IgD-negative memory B cell (primary cell): ENCODE data around the gene FCSK. TPM values are rescaled to one million over a fixed set of nuclear protein-coding genes. Genes with fewer than 3 reads are reported as not detected.
"Not testable (repeated sequence)": the region's sequence is repeated elsewhere in the genome, so short reads cannot be mapped to it uniquely, and the experiment has no call there.

Experiments used
- H3K27ac Mint-ChIP-seq, 3 donors: one replicate each; pipeline ENCODE4 v1.8.0; 2020 to 2022; ENCODE audit warnings: mild to moderate bottlenecking in 3 of 3, mixed read lengths in 3 of 3, moderate library complexity in 1 of 3
- H3K27me3 Mint-ChIP-seq: one replicate; pipeline ENCODE4 v1.8.0; 2021; ENCODE audit warnings: mixed read lengths
- H3K36me3 Mint-ChIP-seq: one replicate; pipeline ENCODE4 v1.8.0; 2020; ENCODE audit warnings: mild to moderate bottlenecking, mixed read lengths
- H3K4me1 Mint-ChIP-seq, 3 donors: one replicate each; pipeline ENCODE4 v1.8.0; 2020 to 2022; ENCODE audit warnings: mixed read lengths in 3 of 3, mild to moderate bottlenecking in 1 of 3
- H3K4me3 Mint-ChIP-seq, 4 donors: one replicate each; pipeline ENCODE4 v1.8.0; 2020 to 2022; ENCODE audit warnings: mild to moderate bottlenecking in 4 of 4, mixed read lengths in 4 of 4, moderate library complexity in 3 of 4
- H3K9me3 Mint-ChIP-seq, 3 donors: one replicate each; pipeline ENCODE4 v1.8.0; 2020 to 2021; ENCODE audit warnings: mixed read lengths in 3 of 3, mild to moderate bottlenecking in 1 of 3
- polyA plus RNA-seq: library from polyadenylated mRNA; unstranded; fragments of 300-500 nt; fragmentation: Illumina TruSeq; gene quantifications from one replicate; pipeline ENCODE4 v1.2.3, GENCODE V29; 2021

The FCSK gene
- polyA plus RNA-seq = 4.6 TPM

DNA sequence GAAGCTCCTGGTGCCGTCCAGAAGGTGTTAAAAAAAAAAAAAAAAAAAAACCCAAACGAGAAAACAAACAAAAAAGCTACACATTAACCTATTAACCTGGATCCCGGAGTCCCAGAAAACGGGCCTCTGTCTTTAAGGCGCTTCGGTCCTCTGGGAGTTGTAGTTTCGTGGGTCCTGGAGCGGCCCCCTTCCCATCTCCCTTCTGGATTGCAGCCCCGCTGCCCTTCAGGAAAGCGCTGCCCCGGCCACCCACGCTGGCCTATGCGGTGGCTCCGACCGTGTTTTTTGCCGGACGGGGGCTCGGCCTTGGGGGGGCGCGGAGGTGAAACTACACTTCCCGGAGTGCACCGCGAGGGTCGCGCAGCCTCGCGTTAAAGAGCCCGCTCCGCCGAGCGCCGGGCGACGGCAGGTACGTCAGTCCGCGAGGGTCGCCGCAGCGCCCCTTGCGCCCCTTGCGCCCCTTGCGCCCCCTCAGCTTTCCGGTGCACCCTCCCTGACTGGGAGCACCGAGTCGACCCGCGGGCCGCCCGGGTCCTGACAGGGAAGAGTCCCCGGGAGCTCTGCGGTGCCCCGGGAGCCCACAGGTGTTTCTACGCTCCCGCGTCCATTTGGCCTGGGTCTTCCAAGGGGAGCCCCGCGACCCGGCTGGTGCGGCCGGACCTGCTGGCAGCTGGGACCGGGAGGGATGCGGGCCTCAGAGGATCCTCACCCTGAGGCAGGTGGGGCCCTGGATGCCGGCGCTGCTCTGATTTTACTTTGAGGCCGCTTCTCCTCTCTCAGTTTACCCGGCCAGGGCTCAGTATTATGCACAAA lies at the start of gene FCSK:
TSS of gene FCSK (plus strand) at position 374 of the 813 bp plus-strand sequence. CDS start 8,596 bp downstream, outside the sequence.
- peaks cover 8 to 14% (median 10%) of the 10 kb centered on the region in 3 donors for H3K4me1 Mint-ChIP-seq
- H3K4me3 Mint-ChIP-seq = peak within 1 kb of the TSS; percentile 84 to 97 (median 92)
- peak within 1 kb of the TSS; percentile 66 to 94 (median 93) for H3K27ac Mint-ChIP-seq
- no peaks in the 10 kb centered on the region for H3K27me3 Mint-ChIP-seq
- H3K36me3 Mint-ChIP-seq = no peaks in the 10 kb centered on the region
- no peaks in the 10 kb centered on the region for H3K9me3 Mint-ChIP-seq

GRCh38 chr16:70406104-70406503 lies 48.3 kb upstream of the FCSK start:
- not testable (repeated sequence) for H3K36me3 Mint-ChIP-seq, H3K9me3 Mint-ChIP-seq
- Mint-ChIP-seq H3K27ac (peak overlapping the region in 1 of 3 donors; percentile 77), H3K4me3 (peak overlapping the region in 2 of 4 donors; percentile 51 to 66), H3K4me1 (peaks cover 29 to 43% (median 38%) of the 10 kb centered on the region in 3 donors), H3K27me3 (peaks cover 22% of the 10 kb centered on the region)

DNA sequence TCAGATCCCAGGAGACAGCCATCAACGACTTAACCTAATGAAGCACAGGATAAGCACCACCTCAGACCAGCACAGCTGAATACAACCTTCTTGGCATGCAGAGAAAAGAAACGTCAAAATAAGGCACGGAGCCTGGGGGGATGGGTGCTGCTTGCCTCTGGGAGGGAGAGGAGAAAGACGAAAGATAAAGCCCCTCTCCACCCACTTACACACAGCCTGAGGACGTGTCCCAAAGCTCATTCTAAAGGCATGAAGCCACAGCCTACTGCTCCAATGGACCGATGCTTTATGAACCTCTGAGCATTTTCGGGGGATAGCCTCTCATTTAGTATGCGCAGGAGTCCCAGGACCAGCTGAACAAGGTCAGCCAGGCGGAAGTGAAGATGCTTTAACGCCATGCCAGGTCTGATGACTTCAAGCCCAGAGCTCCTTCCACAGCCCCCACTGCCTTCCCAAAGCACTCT lies 46.6 kb upstream of the FCSK start:
- Mint-ChIP-seq H3K27ac (no peak overlapping the region), H3K27me3 (peaks cover 22% of the 10 kb centered on the region), H3K4me3 (peak overlapping the region in 2 of 4 donors; percentile 18 to 45), H3K9me3 (no peaks in the 10 kb centered on the region), H3K4me1 (peaks cover 29 to 40% (median 38%) of the 10 kb centered on the region in 3 donors), H3K36me3 (peaks cover 7% of the 10 kb centered on the region)

GRCh38 chr16:70410734-70411133 lies 43.7 kb upstream of the FCSK start:
- Mint-ChIP-seq H3K9me3 (no peaks in the 10 kb centered on the region), H3K36me3 (peaks cover 7% of the 10 kb centered on the region), H3K4me3 (no peak overlapping the region), H3K27me3 (peaks cover 12% of the 10 kb centered on the region), H3K27ac (no peak overlapping the region), H3K4me1 (peaks cover 17 to 23% (median 22%) of the 10 kb centered on the region in 3 donors)

DNA sequence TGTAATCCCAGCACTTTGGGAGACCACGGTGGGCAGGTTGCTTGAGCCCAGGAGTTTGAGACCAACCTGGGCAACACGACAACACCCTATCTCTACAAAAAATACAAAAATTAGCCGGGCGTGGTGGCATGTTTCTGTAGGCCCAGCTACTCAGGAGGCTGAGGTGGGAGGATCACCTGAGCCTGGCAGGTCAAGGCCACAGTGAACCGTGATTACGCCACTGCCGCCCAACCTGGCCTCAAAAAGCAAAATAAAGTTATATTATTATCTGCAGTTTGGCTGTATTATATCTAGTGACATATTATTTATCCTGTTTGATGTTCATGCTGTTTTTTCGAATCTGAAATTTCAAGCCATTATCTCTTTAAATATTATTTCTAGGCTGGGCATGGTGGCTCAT lies 42.0 kb upstream of the FCSK start:
- Mint-ChIP-seq H3K9me3 (no peaks in the 10 kb centered on the region), H3K36me3 (peaks cover 4% of the 10 kb centered on the region), H3K4me3 (no peak overlapping the region), H3K27ac (no peak overlapping the region), H3K27me3 (peaks cover 6% of the 10 kb centered on the region), H3K4me1 (peaks cover 25 to 29% (median 29%) of the 10 kb centered on the region in 3 donors)

- not testable (repeated sequence) for H3K27ac Mint-ChIP-seq, H3K27me3 Mint-ChIP-seq, H3K36me3 Mint-ChIP-seq, H3K4me3 Mint-ChIP-seq, H3K9me3 Mint-ChIP-seq
- peaks cover 23 to 28% (median 27%) of the 10 kb centered on the region in 3 donors for H3K4me1 Mint-ChIP-seq
Observed at GRCh38 chr16:70413572-70413971, 40.8 kb upstream of the FCSK start.

DNA sequence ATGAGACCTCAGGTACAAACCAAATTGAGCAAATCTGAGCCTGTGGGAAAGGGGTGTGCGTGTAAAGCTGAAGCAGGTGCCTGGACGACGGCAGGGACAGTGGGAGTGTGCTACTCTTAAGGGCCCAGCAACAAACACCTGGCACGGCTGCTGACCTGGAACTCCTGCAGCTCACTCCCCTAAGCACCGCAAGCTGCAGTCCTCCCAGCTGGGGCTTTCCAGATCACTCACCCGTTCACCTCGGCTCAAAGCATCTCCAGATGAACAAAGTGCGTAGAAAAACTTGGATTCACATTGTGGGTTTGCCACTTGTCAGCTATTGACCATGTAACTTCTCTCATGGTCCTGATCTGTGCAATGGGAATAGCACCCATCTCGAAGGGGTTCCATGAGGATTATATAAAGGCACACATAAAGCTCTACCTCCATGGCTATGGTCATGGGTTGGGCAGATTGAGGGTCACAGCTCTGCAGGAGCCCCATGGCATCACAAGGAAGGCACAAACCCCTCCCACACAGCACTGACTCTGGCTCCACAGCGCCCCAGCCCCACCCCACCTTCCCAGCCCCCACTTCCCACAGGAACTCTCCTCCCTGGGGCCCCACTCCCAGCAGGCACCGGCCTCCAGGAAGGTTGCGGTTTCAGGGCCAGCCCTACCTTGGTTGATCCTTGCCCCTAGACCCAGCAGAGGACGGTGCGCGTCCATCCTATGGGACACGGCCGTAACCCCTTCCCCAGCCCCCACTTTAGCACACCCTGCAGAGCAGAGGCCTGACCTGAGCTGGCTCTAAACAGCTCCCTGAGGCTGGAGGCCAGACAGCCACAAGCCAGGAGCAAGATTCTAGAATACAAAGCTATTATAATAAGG lies 37.4 kb upstream of the FCSK start:
- Mint-ChIP-seq H3K4me3 (peak overlapping the region in 3 of 4 donors; percentile 3 to 66 (median 59)), H3K9me3 (no peaks in the 10 kb centered on the region), H3K4me1 (peaks cover 27 to 31% (median 29%) of the 10 kb centered on the region in 3 donors), H3K36me3 (no peaks in the 10 kb centered on the region), H3K27ac (peak overlapping the region in 2 of 3 donors; percentile 31 to 61), H3K27me3 (no peaks in the 10 kb centered on the region)

DNA sequence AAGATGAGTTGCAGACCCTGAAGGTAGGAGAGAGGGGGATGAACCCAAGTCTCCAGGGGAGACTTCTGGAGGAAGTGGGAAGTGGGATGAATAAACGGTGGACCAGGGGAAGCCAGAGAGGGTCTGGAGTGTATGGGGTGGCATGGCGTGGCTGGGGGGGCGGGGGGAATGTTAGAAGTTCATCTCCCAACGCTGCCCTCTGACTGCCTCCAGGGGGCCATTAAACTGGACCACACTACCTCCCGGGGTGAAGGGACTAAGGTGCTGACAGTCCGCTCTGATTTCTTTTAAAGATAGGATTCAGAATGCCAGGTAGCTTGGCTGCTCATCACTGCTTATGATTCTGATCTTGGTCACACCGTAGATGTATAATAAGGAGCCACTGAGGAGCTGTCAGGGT lies 36.7 kb upstream of the FCSK start:
- Mint-ChIP-seq H3K36me3 (peaks cover 2% of the 10 kb centered on the region), H3K27me3 (no peaks in the 10 kb centered on the region), H3K9me3 (no peaks in the 10 kb centered on the region), H3K4me1 (peaks cover 27 to 31% (median 29%) of the 10 kb centered on the region in 3 donors), H3K4me3 (peak overlapping the region in 2 of 4 donors; percentile 66 to 70), H3K27ac (peak overlapping the region in 2 of 3 donors; percentile 12 to 71)

GRCh38 chr16:70418274-70418992 lies 36.0 kb upstream of the FCSK start:
- Mint-ChIP-seq H3K4me1 (peaks cover 27 to 31% (median 29%) of the 10 kb centered on the region in 3 donors), H3K9me3 (no peaks in the 10 kb centered on the region), H3K27me3 (no peaks in the 10 kb centered on the region), H3K4me3 (peak overlapping the region in 2 of 4 donors; percentile 58 to 82), H3K36me3 (peaks cover 2% of the 10 kb centered on the region), H3K27ac (peak overlapping the region in 2 of 3 donors; percentile 12 to 71)

- Mint-ChIP-seq H3K4me1 (peaks cover 27 to 31% (median 29%) of the 10 kb centered on the region in 3 donors), H3K27me3 (no peaks in the 10 kb centered on the region), H3K9me3 (no peaks in the 10 kb centered on the region), H3K36me3 (peaks cover 2% of the 10 kb centered on the region), H3K27ac (no peak overlapping the region), H3K4me3 (peak overlapping the region in 2 of 4 donors; percentile 58 to 85)
Observed at GRCh38 chr16:70418993-70419318, 35.4 kb upstream of the FCSK start.

GRCh38 chr16:70419384-70420327 lies 34.7 kb upstream of the FCSK start:
- Mint-ChIP-seq H3K36me3 (peaks cover 2% of the 10 kb centered on the region), H3K4me3 (peak overlapping the region in 1 of 4 donors; percentile 85), H3K4me1 (peaks cover 22 to 31% (median 29%) of the 10 kb centered on the region in 3 donors), H3K9me3 (no peaks in the 10 kb centered on the region), H3K27me3 (no peaks in the 10 kb centered on the region), H3K27ac (peak overlapping the region in 1 of 3 donors; percentile 31)

DNA sequence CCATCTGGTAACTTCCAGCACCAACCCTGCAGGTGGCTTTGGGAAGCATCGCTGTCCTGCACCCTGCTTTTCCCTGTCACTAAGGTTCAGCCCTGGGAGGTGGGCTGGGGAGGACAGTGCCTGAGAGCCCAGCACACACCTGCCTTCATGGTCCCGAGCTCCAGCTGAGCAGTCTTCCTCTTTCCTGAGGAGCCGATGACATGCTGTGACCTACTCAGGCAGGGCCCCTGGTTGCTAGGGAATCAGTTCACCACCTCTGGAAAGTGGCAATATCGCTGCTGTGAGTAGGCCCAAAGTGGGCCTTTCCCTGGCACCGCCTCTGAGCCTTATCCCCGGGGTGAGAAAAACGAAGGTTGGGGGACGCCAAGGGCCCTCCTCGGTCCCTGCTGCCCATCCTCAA lies 33.4 kb upstream of the FCSK start:
- H3K4me3 Mint-ChIP-seq = no peak overlapping the region
- peaks cover 6% of the 10 kb centered on the region for H3K36me3 Mint-ChIP-seq
- peak overlapping the region in 1 of 3 donors; percentile 50 for H3K27ac Mint-ChIP-seq
- H3K27me3 Mint-ChIP-seq = no peaks in the 10 kb centered on the region
- H3K9me3 Mint-ChIP-seq = no peaks in the 10 kb centered on the region
- H3K4me1 Mint-ChIP-seq = peaks cover 20 to 30% (median 27%) of the 10 kb centered on the region in 3 donors

- H3K9me3 Mint-ChIP-seq = no peaks in the 10 kb centered on the region
- H3K4me1 Mint-ChIP-seq = peaks cover 13 to 26% (median 20%) of the 10 kb centered on the region in 3 donors
- no peaks in the 10 kb centered on the region for H3K27me3 Mint-ChIP-seq
- no peak overlapping the region for H3K27ac Mint-ChIP-seq
- H3K4me3 Mint-ChIP-seq = no peak overlapping the region
- H3K36me3 Mint-ChIP-seq = peaks cover 6% of the 10 kb centered on the region
Observed at GRCh38 chr16:70421473-70422311, 32.7 kb upstream of the FCSK start.
